Activated CD4-positive, alpha-beta T cell treated with anti-CD3 and anti-CD28 coated beads, Interleukin-2, amount 50 U/mL, for 48 hours (primary cell): ENCODE data around the gene RGS2.

Source experiments
- DNase-seq, 2 experiments: peaks; one replicate each; pipeline ENCODE4 v3.0.0-alpha.2; 2020

The RGS2 gene

GRCh38 chr1:192808518-192809306, at the start of gene RGS2:
RGS2 (plus strand) TSS chr1:192809039; CDS start chr1:192809072, 33 bp downstream.
- DNase-seq: peak; percentile 83 to 87

- no peak for DNase-seq
Measured at GRCh38 chr1:192759104-192759503, 49.7 kb upstream of the RGS2 start.

- no peak for DNase-seq
Measured at GRCh38 chr1:192762265-192762664, 46.6 kb upstream of the RGS2 start.

- DNase-seq: no peak
Measured at GRCh38 chr1:192763243-192763642, 45.6 kb upstream of the RGS2 start.

- no peak for DNase-seq
Measured at GRCh38 chr1:192763756-192764155, 45.1 kb upstream of the RGS2 start.

- DNase-seq: no peak
Measured at GRCh38 chr1:192764675-192765074, 44.2 kb upstream of the RGS2 start.

GRCh38 chr1:192766009-192766625, 42.7 kb upstream of the RGS2 start:
- no peak for DNase-seq

GRCh38 chr1:192766876-192767275, 42.0 kb upstream of the RGS2 start:
- no peak for DNase-seq

- DNase-seq: no peak
Measured at GRCh38 chr1:192767798-192768197, 41.0 kb upstream of the RGS2 start.

- DNase-seq: no peak
Measured at GRCh38 chr1:192768463-192768862, 40.4 kb upstream of the RGS2 start.

- no peak for DNase-seq
Measured at GRCh38 chr1:192771341-192771740, 37.5 kb upstream of the RGS2 start.

GRCh38 chr1:192775631-192776030, 33.2 kb upstream of the RGS2 start:
- DNase-seq: no peak

- DNase-seq: no peak
Measured at GRCh38 chr1:192776206-192776605, 32.6 kb upstream of the RGS2 start.

GRCh38 chr1:192776998-192777397, 31.8 kb upstream of the RGS2 start:
- no peak for DNase-seq

- DNase-seq: no peak
Measured at GRCh38 chr1:192783791-192784190, 25.0 kb upstream of the RGS2 start.

GRCh38 chr1:192784397-192784796, 24.4 kb upstream of the RGS2 start:
- no peak for DNase-seq

GRCh38 chr1:192786576-192786975, 22.3 kb upstream of the RGS2 start:
- no peak for DNase-seq

- DNase-seq: no peak
Measured at GRCh38 chr1:192787914-192788585, 20.8 kb upstream of the RGS2 start.

- DNase-seq: no peak
Measured at GRCh38 chr1:192789871-192790270, 19.0 kb upstream of the RGS2 start.

- no peak for DNase-seq
Measured at GRCh38 chr1:192792628-192793027, 16.2 kb upstream of the RGS2 start.

- DNase-seq: no peak
Measured at GRCh38 chr1:192793983-192794767, 14.7 kb upstream of the RGS2 start.

GRCh38 chr1:192794768-192795035, 14.1 kb upstream of the RGS2 start:
- no peak for DNase-seq

- DNase-seq: no peak
Measured at GRCh38 chr1:192795916-192796618, 12.8 kb upstream of the RGS2 start.
